Measurements from ENCODE around the gene PDE1A.

- TF ChIP-seq CTCF (IDR thresholded peaks at IDR 0.05) (no peak), POLR2A (IDR thresholded peaks at IDR 0.05) (no peak)
Measured at GRCh38 chr2:182208421-182208820, 218.4 kb downstream of the PDE1A start.

Data from uterus (tissue), 2 donors.